Stimulated activated naive B cell treated with anti-CD40 and anti-IgM and Interleukin-4, amounts not matched to agents 10 μg/mL and 1 μg/mL and 100 μg/mL, for 72 hours (primary cell): Measurements from ENCODE around the gene PEX11A.

ENCODE experiments used
- ATAC-seq, 2 donors: fragments of 150-1000 bp; cut with Tn5 transposase; replicated peaks; 2 replicates each; pipeline ENCODE4 v1.10.0; 2021; ENCODE audit warnings: moderate library complexity in 1 of 2
- DNase-seq: peaks from one replicate; pipeline ENCODE4 v3.0.0; 2021
- H3K27ac Mint-ChIP-seq: one replicate; pipeline ENCODE4 v1.8.0; 2022; ENCODE audit warnings: mild to moderate bottlenecking, mixed read lengths
- H3K27me3 Mint-ChIP-seq, 2 donors: one replicate each; pipeline ENCODE4 v1.8.0; 2022; ENCODE audit warnings: mixed read lengths in 2 of 2
- H3K36me3 Mint-ChIP-seq, 2 donors: one replicate each; pipeline ENCODE4 v1.8.0; 2022; ENCODE audit warnings: mixed read lengths in 2 of 2, mild to moderate bottlenecking in 1 of 2
- H3K4me1 Mint-ChIP-seq, 2 donors: one replicate each; pipeline ENCODE4 v1.8.0; 2022; ENCODE audit warnings: mixed read lengths in 2 of 2, mild to moderate bottlenecking in 1 of 2
- H3K4me3 Mint-ChIP-seq, 2 donors: one replicate each; pipeline ENCODE4 v1.8.0; 2022; ENCODE audit warnings: mild to moderate bottlenecking in 2 of 2, mixed read lengths in 2 of 2, moderate library complexity in 1 of 2
- H3K9me3 Mint-ChIP-seq, 2 donors: one replicate each; pipeline ENCODE4 v1.8.0; 2022; ENCODE audit warnings: mixed read lengths in 2 of 2, mild to moderate bottlenecking in 1 of 2

Gene PEX11A

DNA sequence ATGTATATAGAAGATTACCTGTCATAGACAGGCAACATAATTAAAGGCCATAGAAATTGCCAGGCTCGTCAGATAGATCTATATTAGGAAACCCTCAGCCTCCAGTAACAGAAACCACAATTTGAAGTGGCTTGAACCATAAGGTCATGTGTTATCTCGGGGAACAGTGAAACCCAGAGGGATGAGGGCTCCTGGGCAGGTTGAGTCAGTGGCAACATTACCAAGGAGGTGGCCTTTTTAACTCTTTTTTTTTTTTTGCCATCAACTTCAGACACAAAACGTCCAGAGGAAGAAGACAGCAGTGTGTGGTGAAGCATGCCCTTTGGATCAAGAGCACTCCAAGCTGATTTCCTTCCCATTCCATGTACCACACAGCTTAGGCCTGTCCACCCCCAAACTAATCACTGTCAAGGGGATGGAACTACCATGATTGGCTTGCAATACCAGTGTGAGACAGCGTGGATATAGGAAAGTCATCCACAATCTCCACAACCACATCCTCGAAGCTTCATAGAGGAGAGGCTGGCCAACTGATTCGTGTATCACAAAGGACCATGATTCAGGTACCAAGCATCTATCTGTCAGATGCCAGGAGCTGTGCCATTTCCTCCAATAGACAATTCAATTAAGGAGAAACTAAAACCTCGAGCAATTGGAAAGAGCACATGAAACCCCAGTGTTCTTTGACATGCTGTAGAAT is 34.3 kb downstream of the PEX11A start:
- DNase-seq (no peak), ATAC-seq (peak; percentile 46 to 59)
- Mint-ChIP-seq H3K4me3 (no peak overlapping the region), H3K27me3 (peaks cover 40 to 72% of the 10 kb centered on the region in 2 donors), H3K27ac (no peak overlapping the region), H3K36me3 (peaks cover 1 to 6% of the 10 kb centered on the region in 2 donors), H3K4me1 (peaks cover 10 to 20% of the 10 kb centered on the region in 2 donors), H3K9me3 (peaks cover 0 to 2% of the 10 kb centered on the region in 2 donors)

- peaks cover 33 to 65% of the 10 kb centered on the region in 2 donors for H3K27me3 Mint-ChIP-seq
- ATAC-seq (peak; percentile 69), DNase-seq (no peak)
Measured at GRCh38 chr15:89654847-89655805, 35.4 kb downstream of the PEX11A start, which contains the start of gene KIF7. Gene KIF7 (minus strand): TSS chr15:89655467. CDS start chr15:89652930, 2,537 bp downstream.

GRCh38 chr15:89654301-89654761 is 36.2 kb downstream of the PEX11A start:
- peak overlapping the region; percentile 28 for H3K27ac Mint-ChIP-seq
- ATAC-seq: no peak
- peaks cover 10 to 20% of the 10 kb centered on the region in 2 donors for H3K4me1 Mint-ChIP-seq
- no peaks in the 10 kb centered on the region for H3K9me3 Mint-ChIP-seq
- H3K4me3 Mint-ChIP-seq: peak overlapping the region; percentile 83 to 88
- H3K36me3 Mint-ChIP-seq: peaks cover 1 to 6% of the 10 kb centered on the region in 2 donors
- DNase-seq: no peak
- H3K27me3 Mint-ChIP-seq: peaks cover 33 to 60% of the 10 kb centered on the region in 2 donors

More at GRCh38 chr15:89654847-89655805, 35.4 kb downstream of the PEX11A start, which contains the start of gene KIF7:
- Mint-ChIP-seq H3K4me1 (peaks cover 10 to 20% of the 10 kb centered on the region in 2 donors), H3K9me3 (no peaks in the 10 kb centered on the region), H3K27ac (peak within 1 kb of the TSS; percentile 28), H3K36me3 (peaks cover 1 to 6% of the 10 kb centered on the region in 2 donors), H3K4me3 (peak within 1 kb of the TSS; percentile 83 to 88)

- no peak overlapping the region for H3K4me3 Mint-ChIP-seq
- H3K27ac Mint-ChIP-seq: no peak overlapping the region
- DNase-seq (no peak), ATAC-seq (no peak)
- H3K4me1 Mint-ChIP-seq: peaks cover 10 to 20% of the 10 kb centered on the region in 2 donors
- peaks cover 1 to 6% of the 10 kb centered on the region in 2 donors for H3K36me3 Mint-ChIP-seq
- peaks cover 30 to 56% of the 10 kb centered on the region in 2 donors for H3K27me3 Mint-ChIP-seq
- no peaks in the 10 kb centered on the region for H3K9me3 Mint-ChIP-seq
Measured at GRCh38 chr15:89653578-89653977, 37.0 kb downstream of the PEX11A start.

GRCh38 chr15:89652666-89653065 is 37.9 kb downstream of the PEX11A start:
- Mint-ChIP-seq H3K4me3 (no peak overlapping the region), H3K27me3 (peaks cover 30 to 49% of the 10 kb centered on the region in 2 donors), H3K36me3 (peaks cover 1 to 6% of the 10 kb centered on the region in 2 donors), H3K27ac (no peak overlapping the region), H3K4me1 (peaks cover 10 to 20% of the 10 kb centered on the region in 2 donors), H3K9me3 (no peaks in the 10 kb centered on the region)
- DNase-seq (no peak), ATAC-seq (no peak)

DNA sequence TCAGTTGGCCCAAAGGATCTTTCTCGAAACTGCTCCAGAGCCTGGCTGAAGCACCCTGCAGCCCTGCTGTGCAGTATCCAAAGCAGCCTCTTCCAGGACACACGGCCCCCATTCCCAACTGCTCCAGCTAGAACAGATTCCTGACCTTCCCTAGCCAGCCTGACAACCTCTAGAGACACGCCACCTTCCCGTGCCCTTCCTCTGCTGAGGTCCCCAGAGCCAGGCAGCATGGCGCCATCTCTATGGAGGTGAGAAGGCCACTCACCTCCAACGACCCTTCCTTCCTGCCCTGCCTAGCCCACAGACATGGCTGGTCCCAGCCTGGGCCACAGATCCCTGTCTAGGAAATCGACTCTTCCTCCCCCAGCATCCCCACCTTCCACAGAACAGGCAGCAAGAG is 38.4 kb downstream of the PEX11A start:
- Mint-ChIP-seq H3K36me3 (peaks cover 1 to 6% of the 10 kb centered on the region in 2 donors), H3K4me3 (no peak overlapping the region), H3K27me3 (peaks cover 33 to 44% of the 10 kb centered on the region in 2 donors), H3K27ac (no peak overlapping the region), H3K9me3 (no peaks in the 10 kb centered on the region), H3K4me1 (peaks cover 13 to 25% of the 10 kb centered on the region in 2 donors)
- DNase-seq (no peak), ATAC-seq (no peak)

GRCh38 chr15:89649716-89650115 is 40.8 kb downstream of the PEX11A start:
- Mint-ChIP-seq H3K9me3 (no peaks in the 10 kb centered on the region), H3K4me3 (no peak overlapping the region), H3K4me1 (peaks cover 11 to 16% of the 10 kb centered on the region in 2 donors), H3K36me3 (peaks cover under 1 to 5% of the 10 kb centered on the region in 2 donors), H3K27me3 (peaks cover 24 to 32% of the 10 kb centered on the region in 2 donors), H3K27ac (no peak overlapping the region)
- ATAC-seq (no peak), DNase-seq (no peak)

- peaks cover 18 to 26% of the 10 kb centered on the region in 2 donors for H3K27me3 Mint-ChIP-seq
- H3K9me3 Mint-ChIP-seq: no peaks in the 10 kb centered on the region
- DNase-seq: no peak
- no peak overlapping the region for H3K4me3 Mint-ChIP-seq
- no peaks in the 10 kb centered on the region for H3K36me3 Mint-ChIP-seq
- H3K4me1 Mint-ChIP-seq: peaks cover 6 to 10% of the 10 kb centered on the region in 2 donors
- H3K27ac Mint-ChIP-seq: no peak overlapping the region
- no peak for ATAC-seq
Measured at GRCh38 chr15:89649013-89649625, 41.4 kb downstream of the PEX11A start.

- no peak for DNase-seq
- no peak for ATAC-seq
- no peaks in the 10 kb centered on the region for H3K9me3 Mint-ChIP-seq
- H3K4me3 Mint-ChIP-seq: no peak overlapping the region
- H3K4me1 Mint-ChIP-seq: peaks cover 6 to 9% of the 10 kb centered on the region in 2 donors
- no peak overlapping the region for H3K27ac Mint-ChIP-seq
- H3K27me3 Mint-ChIP-seq: peaks cover 11 to 18% of the 10 kb centered on the region in 2 donors
- no peaks in the 10 kb centered on the region for H3K36me3 Mint-ChIP-seq
Measured at GRCh38 chr15:89648106-89649012, 42.2 kb downstream of the PEX11A start.

- Mint-ChIP-seq H3K9me3 (no peaks in the 10 kb centered on the region), H3K4me1 (peaks cover 6 to 9% of the 10 kb centered on the region in 2 donors), H3K4me3 (no peak overlapping the region), H3K36me3 (no peaks in the 10 kb centered on the region), H3K27ac (no peak overlapping the region), H3K27me3 (peaks cover 7 to 10% of the 10 kb centered on the region in 2 donors)
- peak; percentile 83 to 88 for ATAC-seq
- peak; percentile 37 for DNase-seq
Measured at GRCh38 chr15:89647191-89647851, 43.2 kb downstream of the PEX11A start.

DNA sequence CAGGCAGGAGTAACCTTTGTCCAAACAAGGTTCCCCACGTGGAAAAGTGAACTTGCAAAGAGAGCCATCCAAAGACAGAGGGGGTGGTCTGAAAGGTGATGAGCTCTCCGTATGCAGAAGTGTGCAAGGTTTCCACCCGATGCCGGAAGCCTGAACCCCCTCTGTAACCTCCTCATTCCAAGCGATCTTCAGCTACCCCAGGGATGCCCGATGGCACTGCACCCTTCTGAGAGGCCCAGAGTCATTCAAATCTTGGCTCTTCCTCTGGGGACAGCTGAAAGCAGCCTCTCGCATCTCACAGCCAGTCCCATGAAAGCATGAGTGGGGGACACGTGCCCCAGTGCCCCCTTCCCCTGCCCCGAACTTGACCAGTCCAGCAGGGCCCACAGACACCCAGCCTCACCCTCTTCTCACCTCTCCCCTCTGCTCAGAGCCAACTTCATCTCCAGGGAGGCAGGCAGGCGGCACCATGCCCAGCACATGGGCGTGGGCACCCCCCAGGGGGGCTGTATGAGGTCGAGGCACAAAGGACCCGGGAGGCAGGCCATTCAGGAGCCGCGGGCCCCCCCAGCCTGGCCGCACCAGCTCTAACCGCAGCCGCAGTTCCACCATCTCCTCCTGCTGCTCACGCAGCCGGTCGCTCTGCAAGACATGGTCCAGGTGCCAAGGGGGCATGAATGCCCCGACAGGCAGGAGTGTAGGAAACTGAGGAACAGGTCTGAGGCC is 44.0 kb downstream of the PEX11A start:
- peaks cover 7% of the 10 kb centered on the region in 2 donors for H3K27me3 Mint-ChIP-seq
- H3K4me3 Mint-ChIP-seq: no peak overlapping the region
- ATAC-seq: peak; percentile 10 to 12

DNA sequence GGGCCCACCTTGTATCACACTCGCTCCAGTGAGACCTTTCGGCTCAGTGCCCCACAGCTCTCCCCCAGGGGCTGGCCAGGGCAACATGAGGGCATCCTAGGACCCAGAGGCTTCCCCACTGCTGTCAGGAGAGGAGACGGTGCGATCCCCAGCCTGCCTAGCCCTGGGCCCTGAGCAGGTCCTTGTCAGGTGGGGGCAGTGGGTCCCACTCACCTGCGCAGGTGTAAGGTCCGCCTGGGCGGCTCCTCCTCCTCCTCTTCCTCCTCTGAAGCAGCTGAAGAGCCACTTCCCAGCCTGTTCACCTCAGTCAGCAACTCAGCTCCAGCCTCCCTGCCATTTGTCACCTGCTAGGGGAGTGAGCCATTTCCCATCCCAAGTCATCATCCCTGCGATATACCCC is 44.9 kb downstream of the PEX11A start:
- ATAC-seq (no peak), DNase-seq (no peak)
- Mint-ChIP-seq H3K36me3 (no peaks in the 10 kb centered on the region), H3K27ac (no peak overlapping the region), H3K4me3 (no peak overlapping the region), H3K4me1 (peaks cover 8 to 9% of the 10 kb centered on the region in 2 donors), H3K9me3 (no peaks in the 10 kb centered on the region), H3K27me3 (peaks cover 7% of the 10 kb centered on the region in 2 donors)

More for the DNA sequence above, 44.0 kb downstream of the PEX11A start:
- Mint-ChIP-seq H3K9me3 (no peaks in the 10 kb centered on the region), H3K4me1 (peaks cover 6 to 9% of the 10 kb centered on the region in 2 donors), H3K27ac (no peak overlapping the region), H3K36me3 (no peaks in the 10 kb centered on the region)
- no peak for DNase-seq
